Fibroblast of lung (primary cell): Measurements from ENCODE around the gene CTU1. TPM values are rescaled to one million over a fixed set of nuclear protein-coding genes. Genes with fewer than 3 reads are reported as not detected.

ENCODE experiments used
- DNase-seq, 2 donors: peaks; one replicate each; pipeline versions ENCODE4 v3.0.0 to v3.0.0-alpha.2; 2010; ENCODE audit warnings: low read depth in 2 of 2
- H2AFZ ChIP-seq: 2 replicates; pipeline ENCODE4 v1.5.1; 2012; ENCODE audit warnings: low read length, control low read depth, inconsistent platforms
- H3K27ac ChIP-seq: 2 replicates; pipeline ENCODE4 v1.5.1; 2011; ENCODE audit warnings: low read length, control low read depth; ENCODE audit not compliant: insufficient read depth
- H3K27me3 ChIP-seq: 2 replicates; pipeline ENCODE4 v1.5.1; 2011; ENCODE audit warnings: mild to moderate bottlenecking, low read length; ENCODE audit not compliant: control insufficient read depth, insufficient read depth
- H3K36me3 ChIP-seq: 2 replicates; pipeline ENCODE4 v1.5.1; 2011; ENCODE audit warnings: low read length; ENCODE audit not compliant: control insufficient read depth, insufficient read depth
- H3K4me1 ChIP-seq: 2 replicates; pipeline ENCODE4 v1.5.1; 2011; ENCODE audit warnings: low read length; ENCODE audit not compliant: control insufficient read depth, insufficient read depth; ENCODE audit errors: extremely low read depth
- H3K4me2 ChIP-seq: 2 replicates; pipeline ENCODE4 v1.5.1; 2011; ENCODE audit warnings: low read length, control low read depth; ENCODE audit not compliant: insufficient read depth; ENCODE audit errors: extremely low read depth
- H3K4me3 ChIP-seq, 4 experiments: fragments of 200-600 bp in 1 of 4; sonication (generic) in 1 of 4; replicated peaks in 1 of 4; 2 replicates each; pipeline ENCODE4 v1.5.1; 2011 to 2016; ENCODE audit warnings: low read length in 4 of 4, low read depth in 3 of 4, mild to moderate bottlenecking in 3 of 4, control low read depth in 2 of 4, inconsistent platforms in 1 of 4, mixed read lengths in 1 of 4; ENCODE audit not compliant: insufficient read depth in 1 of 4; ENCODE audit errors: control extremely low read depth in 1 of 4
- H3K79me2 ChIP-seq: 2 replicates; pipeline ENCODE4 v1.5.1; 2012; ENCODE audit warnings: mild to moderate bottlenecking, low read length, inconsistent platforms; ENCODE audit not compliant: control insufficient read depth, insufficient read depth
- H3K9ac ChIP-seq: 2 replicates; pipeline ENCODE4 v1.5.1; 2011; ENCODE audit warnings: mild to moderate bottlenecking, low read length, control low read depth; ENCODE audit not compliant: insufficient read depth
- H3K9me3 ChIP-seq: 2 replicates; pipeline ENCODE4 v1.5.1; 2012; ENCODE audit warnings: low read depth, low read length; ENCODE audit not compliant: control insufficient read depth, insufficient read depth
- H4K20me1 ChIP-seq: 2 replicates; pipeline ENCODE4 v1.5.1; 2011; ENCODE audit warnings: low read length; ENCODE audit not compliant: control insufficient read depth, insufficient read depth; ENCODE audit errors: extremely low read depth
- CTCF ChIP-seq, 2 donors: IDR thresholded peaks in 1 of 2; conservative IDR thresholded peaks in 1 of 2; 1 replicate in 1 of 2; 2 replicates in 1 of 2; pipeline ENCODE4 v1.5.1; 2011 to 2012; ENCODE audit warnings: low read length in 2 of 2, control low read depth in 1 of 2, inconsistent platforms in 1 of 2, low read depth in 1 of 2, mild to moderate bottlenecking in 1 of 2
- EZH2 ChIP-seq: IDR thresholded peaks from 2 replicates; pipeline ENCODE4 v1.5.1; 2012; ENCODE audit warnings: low read length, control low read depth, mild to moderate bottlenecking; ENCODE audit errors: missing control alignments
- polyA plus RNA-seq, 2 donors: library from polyadenylated mRNA; depleted of rRNA in 1 of 2; stranded (reverse) in 1 of 2; unstranded in 1 of 2; fragments of >200 nt; gene quantifications; 2 replicates each; pipeline ENCODE4 v1.2.1, GENCODE V29; 2011 to 2012; ENCODE audit warnings: missing spikeins in 1 of 2
- total RNA-seq: library from RNA; depleted of rRNA; stranded (reverse); fragments of >200 nt; gene quantifications from 2 replicates; pipeline ENCODE4 v1.2.1, GENCODE V29; 2014

CTU1 gene
- total and polyA plus RNA-seq, 2 donors (not counting 1 experiment from before 2014, with no cell fraction given) = 1.2 to 8.1 TPM

GRCh38 chr19:51064534-51065220 lies 43.5 kb downstream of the CTU1 start, which contains the start of gene KLK13:
KLK13 (minus strand) TSS chr19:51065092; CDS start chr19:51065067, 25 bp downstream.
- Histone ChIP-seq H3K4me2 (no peak within 1 kb of the TSS), H3K79me2 (no peaks in the 10 kb centered on the region), H2AFZ (no peak within 1 kb of the TSS), H3K4me3 (no peak within 1 kb of the TSS), H3K36me3 (no peaks in the 10 kb centered on the region), H3K27me3 (no peaks in the 10 kb centered on the region), H3K4me1 (no peaks in the 10 kb centered on the region), H3K9me3 (no peaks in the 10 kb centered on the region), H3K27ac (no peak within 1 kb of the TSS), H4K20me1 (no peaks in the 10 kb centered on the region), H3K9ac (no peak within 1 kb of the TSS)
- no peak for TF ChIP-seq EZH2
- no peak for TF ChIP-seq CTCF (conservative IDR thresholded peaks at IDR 0.05 in 1 of 2, IDR thresholded peaks at IDR 0.05 in 1 of 2; ENCODE audit: low read depth in 1 of 2, low read length in 2 of 2)
- no peak for DNase-seq

GRCh38 chr19:51063664-51064063 lies 44.5 kb downstream of the CTU1 start:
- H3K79me2 ChIP-seq = no peaks in the 10 kb centered on the region
- H3K4me3 ChIP-seq = no peak overlapping the region
- no peak overlapping the region for H3K27ac ChIP-seq

GRCh38 chr19:51060973-51061372 lies 47.2 kb downstream of the CTU1 start:
- Histone ChIP-seq H3K27ac (no peak overlapping the region), H4K20me1 (no peaks in the 10 kb centered on the region), H3K4me1 (no peaks in the 10 kb centered on the region), H3K36me3 (no peaks in the 10 kb centered on the region), H3K4me2 (no peak overlapping the region), H3K9ac (no peak overlapping the region), H3K9me3 (no peaks in the 10 kb centered on the region), H3K79me2 (no peaks in the 10 kb centered on the region), H3K27me3 (no peaks in the 10 kb centered on the region), H2AFZ (no peak overlapping the region), H3K4me3 (no peak overlapping the region)
- no peak for DNase-seq
- TF ChIP-seq CTCF (conservative IDR thresholded peaks at IDR 0.05 in 1 of 2, IDR thresholded peaks at IDR 0.05 in 1 of 2; ENCODE audit: low read depth in 1 of 2, low read length in 2 of 2) (no peak), EZH2 (no peak)

More at GRCh38 chr19:51063664-51064063, 44.5 kb downstream of the CTU1 start:
- TF ChIP-seq EZH2 = no peak
- no peak for TF ChIP-seq CTCF (conservative IDR thresholded peaks at IDR 0.05 in 1 of 2, IDR thresholded peaks at IDR 0.05 in 1 of 2; ENCODE audit: low read depth in 1 of 2, low read length in 2 of 2)
- no peak overlapping the region for H2AFZ ChIP-seq
- no peaks in the 10 kb centered on the region for H4K20me1 ChIP-seq
- H3K36me3 ChIP-seq = no peaks in the 10 kb centered on the region
- no peak for DNase-seq
- no peaks in the 10 kb centered on the region for H3K27me3 ChIP-seq
- no peak overlapping the region for H3K4me2 ChIP-seq
- H3K4me1 ChIP-seq = no peaks in the 10 kb centered on the region
- no peaks in the 10 kb centered on the region for H3K9me3 ChIP-seq
- no peak overlapping the region for H3K9ac ChIP-seq
